Karpas-422 (cell line): Measurements from ENCODE around the gene DCTD. TPM values are rescaled to one million over a fixed set of nuclear protein-coding genes. Genes with fewer than 3 reads are reported as not detected.
"Not testable (repeated sequence)": the region's sequence is repeated elsewhere in the genome, so short reads cannot be mapped to it uniquely, and the experiment has no call there.

ENCODE experiments used
- DNase-seq: peaks from one replicate; pipeline ENCODE4 v3.0.0-alpha.2; 2015
- H2AFZ ChIP-seq: fragments of 200-600 bp; sonication (generic); 2 replicates; pipeline ENCODE4 v1.6.1; 2014; ENCODE audit warnings: antibody characterized with exemption, low read length, mixed read lengths
- H3K27ac ChIP-seq: fragments of 200-600 bp; sonication (generic); 2 replicates; pipeline ENCODE4 v1.5.1; 2014; ENCODE audit warnings: mild to moderate bottlenecking, low read length, moderate library complexity
- H3K27me3 ChIP-seq: fragments of 200-600 bp; sonication (generic); 2 replicates; pipeline ENCODE4 v1.6.1; 2014; ENCODE audit warnings: low read length, mixed read lengths
- H3K36me3 ChIP-seq: fragments of 200-600 bp; sonication (generic); 2 replicates; pipeline ENCODE4 v1.6.1; 2014; ENCODE audit warnings: low read length, mixed read lengths; ENCODE audit not compliant: insufficient read depth
- H3K4me1 ChIP-seq: fragments of 200-600 bp; sonication (generic); 2 replicates; pipeline ENCODE4 v1.6.1; 2014; ENCODE audit warnings: mild to moderate bottlenecking, low read length, mixed read lengths
- H3K4me2 ChIP-seq: fragments of 200-600 bp; sonication (generic); 2 replicates; pipeline ENCODE4 v1.6.1; 2014; ENCODE audit warnings: low read length, low read depth, mild to moderate bottlenecking; ENCODE audit not compliant: poor library complexity, severe bottlenecking
- H3K4me3 ChIP-seq: fragments of 200-600 bp; sonication (generic); 2 replicates; pipeline ENCODE4 v1.5.1; 2014; ENCODE audit warnings: mild to moderate bottlenecking, antibody characterized with exemption, low read length, mixed read lengths
- H3K79me2 ChIP-seq: fragments of 200-600 bp; sonication (generic); 2 replicates; pipeline ENCODE4 v1.6.1; 2014; ENCODE audit warnings: mild to moderate bottlenecking, low read length, mixed read lengths
- H3K9ac ChIP-seq: fragments of 200-600 bp; sonication (generic); 2 replicates; pipeline ENCODE4 v1.6.0; 2014; ENCODE audit warnings: low read length
- H3K9me2 ChIP-seq: fragments of 200-600 bp; sonication (generic), shearing (Covaris generic); replicated peaks from 2 replicates; pipeline ENCODE4 v1.6.0; 2014; ENCODE audit warnings: mild to moderate bottlenecking, low read length, moderate library complexity; ENCODE audit not compliant: insufficient read depth
- H3K9me3 ChIP-seq: fragments of 300-700, 200-600 bp; sonication (generic); 2 replicates; pipeline ENCODE4 v1.6.1; 2014; ENCODE audit warnings: low read length, mixed read lengths
- H4K20me1 ChIP-seq: fragments of 200-600 bp; sonication (generic); 2 replicates; pipeline ENCODE4 v1.6.1; 2014; ENCODE audit warnings: mild to moderate bottlenecking, antibody characterized with exemption, low read length, low read depth; ENCODE audit not compliant: insufficient read depth
- total RNA-seq: library from RNA; depleted of rRNA; stranded (reverse); fragments of >200 nt; shearing (Covaris generic); gene quantifications from 2 replicates; pipeline ENCODE4 v1.2.3, GENCODE V29; 2014; ENCODE audit warnings: low replicate concordance

Gene DCTD
- total RNA-seq, 1 experiment from 2014 or later = 12.1 TPM

DNA sequence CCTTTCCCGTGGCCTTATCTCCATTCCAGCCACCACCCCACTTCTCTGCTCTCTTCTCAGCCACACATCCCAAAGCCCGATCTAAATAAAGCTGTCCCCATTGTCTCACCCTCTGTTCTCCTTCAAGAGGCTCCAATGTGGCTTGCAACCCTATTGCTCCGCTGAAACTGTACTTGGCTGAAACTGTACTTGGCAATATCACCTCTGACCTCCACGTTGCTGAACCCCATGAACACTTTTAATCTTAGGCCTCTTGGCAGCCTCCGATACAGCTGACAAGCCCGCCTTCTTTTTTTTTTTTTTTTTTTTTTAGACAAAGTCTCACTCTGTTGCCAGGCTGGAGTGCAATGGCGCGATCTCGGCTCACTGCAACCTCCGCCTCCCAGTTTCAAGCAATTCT lies 12.1 kb downstream of the DCTD start:
- no peaks in the 10 kb centered on the region for H3K9me2 ChIP-seq
- H3K9ac ChIP-seq = no peak overlapping the region
- H4K20me1 ChIP-seq = no peaks in the 10 kb centered on the region
- H2AFZ ChIP-seq = no peak overlapping the region
- no peaks in the 10 kb centered on the region for H3K27me3 ChIP-seq
- H3K4me2 ChIP-seq = no peak overlapping the region
- H3K27ac ChIP-seq = no peak overlapping the region
- H3K4me1 ChIP-seq = no peaks in the 10 kb centered on the region
- H3K36me3 ChIP-seq = no peaks in the 10 kb centered on the region
- no peaks in the 10 kb centered on the region for H3K9me3 ChIP-seq
- no peak for DNase-seq
- no peak overlapping the region for H3K4me3 ChIP-seq
- no peaks in the 10 kb centered on the region for H3K79me2 ChIP-seq

DNA sequence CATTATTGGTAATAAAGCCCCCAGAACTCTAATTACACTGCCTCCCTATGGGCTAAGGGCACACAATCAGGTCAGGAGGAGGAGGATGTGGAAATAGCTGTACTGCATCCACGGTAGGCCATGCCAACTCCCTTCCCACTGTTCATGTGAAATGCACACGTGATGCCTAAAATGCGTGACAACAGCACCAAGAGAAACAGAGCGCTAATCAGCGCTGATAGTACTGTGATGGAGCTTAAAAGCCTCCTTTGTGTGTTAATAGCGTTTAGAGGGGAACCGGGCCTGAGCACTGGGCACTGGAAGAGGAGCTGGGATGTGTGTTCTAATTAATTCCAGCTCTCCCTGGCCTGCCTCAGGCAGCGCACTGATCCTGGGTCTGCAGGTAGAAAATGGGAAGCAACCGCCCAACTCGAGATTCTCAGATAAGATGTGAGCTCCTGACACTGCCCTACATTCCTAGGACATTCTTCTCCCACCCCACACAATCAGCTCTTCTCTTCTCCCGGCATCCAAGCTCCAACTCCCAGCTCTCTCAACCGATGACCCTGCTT lies 12.9 kb downstream of the DCTD start:
- no peak for DNase-seq
- Histone ChIP-seq H3K79me2 (no peaks in the 10 kb centered on the region), H3K36me3 (no peaks in the 10 kb centered on the region), H3K27ac (no peak overlapping the region), H3K4me2 (no peak overlapping the region), H3K9me2 (no peaks in the 10 kb centered on the region), H3K27me3 (no peaks in the 10 kb centered on the region), H2AFZ (no peak overlapping the region), H4K20me1 (no peaks in the 10 kb centered on the region), H3K9ac (no peak overlapping the region), H3K9me3 (no peaks in the 10 kb centered on the region), H3K4me1 (no peaks in the 10 kb centered on the region), H3K4me3 (no peak overlapping the region)

DNA sequence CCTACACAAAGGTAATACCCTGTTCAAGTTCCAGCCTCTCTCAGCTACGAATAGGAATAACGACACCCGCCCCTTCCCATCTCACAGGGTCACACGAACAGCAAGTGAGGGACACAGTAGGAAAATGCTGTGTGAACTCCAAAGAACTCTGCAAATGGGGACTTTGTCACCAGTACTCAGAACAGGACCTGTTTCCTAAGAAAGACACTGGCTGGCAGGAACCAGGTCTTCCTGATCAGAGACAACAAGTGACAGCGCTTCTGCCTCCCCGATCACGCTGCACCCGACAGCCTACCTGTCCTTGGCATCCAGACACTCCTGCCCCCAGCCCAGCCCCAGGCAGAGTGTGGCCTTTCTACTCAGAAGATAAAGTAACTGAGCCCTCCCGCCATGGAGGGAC lies 14.2 kb downstream of the DCTD start:
- Histone ChIP-seq H3K36me3 (no peaks in the 10 kb centered on the region), H3K27ac (no peak overlapping the region)

DNA sequence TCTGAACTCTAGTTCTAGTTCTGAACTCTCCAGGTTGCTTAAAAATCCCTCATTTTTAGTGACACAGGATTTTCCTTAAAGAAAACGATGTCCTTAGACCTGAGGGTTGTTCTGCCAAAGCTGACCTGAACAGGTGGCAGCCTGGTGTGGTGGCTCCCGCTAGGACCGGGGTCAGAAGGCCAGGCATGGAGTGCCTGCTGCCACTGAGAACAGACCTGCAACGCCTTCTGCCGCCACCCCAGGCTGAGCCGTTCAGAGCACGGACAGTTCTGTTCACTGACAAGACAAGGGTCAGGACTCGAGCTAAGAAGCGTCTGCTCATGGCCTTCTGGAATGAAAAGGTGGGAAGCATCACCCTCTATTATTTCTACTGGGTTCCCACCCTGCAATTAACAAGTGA lies 15.8 kb downstream of the DCTD start:
- Histone ChIP-seq H3K79me2 (no peaks in the 10 kb centered on the region), H3K9ac (no peak overlapping the region), H3K4me1 (no peaks in the 10 kb centered on the region), H3K27me3 (no peaks in the 10 kb centered on the region), H2AFZ (no peak overlapping the region), H3K4me2 (no peak overlapping the region), H4K20me1 (no peaks in the 10 kb centered on the region), H3K4me3 (no peak overlapping the region), H3K9me2 (no peaks in the 10 kb centered on the region), H3K27ac (no peak overlapping the region), H3K36me3 (no peaks in the 10 kb centered on the region), H3K9me3 (no peaks in the 10 kb centered on the region)
- DNase-seq = no peak

More for the DNA sequence above, 14.2 kb downstream of the DCTD start:
- Histone ChIP-seq H3K27me3 (no peaks in the 10 kb centered on the region), H3K4me1 (no peaks in the 10 kb centered on the region), H2AFZ (no peak overlapping the region), H3K4me2 (no peak overlapping the region), H4K20me1 (no peaks in the 10 kb centered on the region), H3K9ac (no peak overlapping the region), H3K79me2 (no peaks in the 10 kb centered on the region), H3K4me3 (no peak overlapping the region), H3K9me3 (no peaks in the 10 kb centered on the region), H3K9me2 (no peaks in the 10 kb centered on the region)
- no peak for DNase-seq

DNA sequence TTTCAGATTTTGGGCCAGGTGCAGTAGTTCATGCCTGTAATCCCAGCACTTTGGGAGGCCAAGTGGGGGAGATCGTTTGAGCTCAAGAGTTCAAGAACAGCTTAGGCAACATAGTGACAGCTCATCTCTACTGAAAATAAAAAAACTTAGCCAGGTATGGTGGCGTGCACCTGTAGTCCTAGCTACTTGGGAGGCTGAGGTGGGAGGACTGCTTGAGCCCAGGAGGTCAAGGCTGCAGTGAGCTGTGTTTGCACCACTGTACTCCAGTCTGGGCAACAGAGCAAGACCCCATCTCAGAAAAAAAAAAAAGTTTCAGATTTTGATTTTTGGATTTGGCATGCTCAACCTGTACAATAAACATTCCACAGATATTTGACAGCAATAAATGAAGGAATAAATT lies 17.2 kb downstream of the DCTD start:
- H3K9me2 ChIP-seq, H3K36me3 ChIP-seq, H3K9ac ChIP-seq, H2AFZ ChIP-seq, H3K4me2 ChIP-seq, H3K27ac ChIP-seq, H3K4me1 ChIP-seq, H3K4me3 ChIP-seq, H3K27me3 ChIP-seq, DNase-seq, H3K9me3 ChIP-seq, H3K79me2 ChIP-seq, H4K20me1 ChIP-seq: not testable (repeated sequence)

DNA sequence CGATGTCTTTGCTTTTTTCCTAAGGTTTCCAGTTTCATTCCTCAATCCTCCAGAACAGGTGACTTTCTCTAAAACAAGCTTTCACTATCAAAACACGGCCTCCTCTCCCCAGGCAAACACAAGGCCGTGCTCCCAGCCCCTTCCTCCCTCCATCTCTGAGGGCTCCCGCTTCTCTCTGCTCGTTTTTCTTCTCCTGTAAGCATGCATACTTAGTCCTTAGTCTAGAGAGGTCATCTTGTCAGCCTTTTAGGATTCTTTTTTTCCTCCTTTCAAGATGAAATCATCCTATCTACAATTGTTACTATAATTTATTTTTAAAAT lies 18.7 kb downstream of the DCTD start:
- H3K27ac ChIP-seq = no peak overlapping the region
- no peak overlapping the region for H3K4me3 ChIP-seq
- no peaks in the 10 kb centered on the region for H3K27me3 ChIP-seq
- DNase-seq = no peak
- no peaks in the 10 kb centered on the region for H3K9me2 ChIP-seq
- H3K9me3 ChIP-seq = no peaks in the 10 kb centered on the region
- H3K36me3 ChIP-seq = no peaks in the 10 kb centered on the region
- no peak overlapping the region for H3K9ac ChIP-seq
- no peaks in the 10 kb centered on the region for H4K20me1 ChIP-seq
- no peak overlapping the region for H3K4me2 ChIP-seq
- no peak overlapping the region for H2AFZ ChIP-seq
- H3K79me2 ChIP-seq = no peaks in the 10 kb centered on the region
- H3K4me1 ChIP-seq = no peaks in the 10 kb centered on the region

DNA sequence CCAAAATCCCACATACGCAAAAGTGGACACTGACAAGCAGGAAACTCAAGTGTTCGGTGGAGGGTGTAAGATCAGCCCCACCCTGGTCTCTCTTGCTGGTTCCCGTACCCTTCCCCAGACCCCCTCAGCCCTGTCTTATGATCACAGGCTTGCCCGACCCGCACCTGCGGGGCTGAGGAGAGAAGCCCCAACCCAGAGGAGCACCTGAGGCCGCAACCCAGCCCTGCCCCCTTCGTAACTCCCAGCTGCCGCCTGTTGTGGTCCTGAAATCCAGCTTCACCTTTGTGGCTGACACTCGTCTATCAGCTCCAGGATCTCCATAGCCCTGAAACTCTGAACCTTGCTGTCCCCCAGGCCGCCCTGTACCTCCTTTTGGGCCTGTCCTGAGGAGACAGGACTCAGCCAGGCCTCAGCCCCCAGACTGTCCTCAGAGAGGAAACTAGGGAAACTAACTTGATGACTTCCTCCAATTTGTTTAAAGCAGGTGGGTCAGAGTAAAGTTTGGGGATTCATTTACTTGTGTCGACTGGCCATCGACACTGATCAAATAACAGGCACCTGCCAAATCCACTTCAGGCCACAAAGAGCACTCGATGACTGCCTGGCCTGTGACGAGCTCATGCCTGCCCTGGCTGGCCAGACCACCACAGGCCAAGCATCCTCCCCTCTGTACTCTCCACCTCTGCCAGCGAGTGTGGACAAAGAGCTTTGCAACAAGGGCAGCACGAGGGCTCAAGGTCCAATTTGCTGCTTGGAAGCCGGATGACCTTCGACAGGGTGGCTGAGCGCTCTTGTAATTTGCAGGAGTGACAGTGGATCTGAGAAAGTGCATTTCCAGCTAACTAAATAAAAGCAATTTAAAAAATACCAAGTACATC lies 19.3 kb downstream of the DCTD start:
- Histone ChIP-seq H3K9me3 (no peaks in the 10 kb centered on the region), H3K9me2 (no peaks in the 10 kb centered on the region), H4K20me1 (no peaks in the 10 kb centered on the region), H3K4me3 (no peak overlapping the region), H3K9ac (no peak overlapping the region), H3K4me1 (no peaks in the 10 kb centered on the region), H3K36me3 (no peaks in the 10 kb centered on the region), H3K27ac (no peak overlapping the region), H3K79me2 (no peaks in the 10 kb centered on the region), H3K27me3 (no peaks in the 10 kb centered on the region), H2AFZ (no peak overlapping the region), H3K4me2 (no peak overlapping the region)
- DNase-seq = no peak

DNA sequence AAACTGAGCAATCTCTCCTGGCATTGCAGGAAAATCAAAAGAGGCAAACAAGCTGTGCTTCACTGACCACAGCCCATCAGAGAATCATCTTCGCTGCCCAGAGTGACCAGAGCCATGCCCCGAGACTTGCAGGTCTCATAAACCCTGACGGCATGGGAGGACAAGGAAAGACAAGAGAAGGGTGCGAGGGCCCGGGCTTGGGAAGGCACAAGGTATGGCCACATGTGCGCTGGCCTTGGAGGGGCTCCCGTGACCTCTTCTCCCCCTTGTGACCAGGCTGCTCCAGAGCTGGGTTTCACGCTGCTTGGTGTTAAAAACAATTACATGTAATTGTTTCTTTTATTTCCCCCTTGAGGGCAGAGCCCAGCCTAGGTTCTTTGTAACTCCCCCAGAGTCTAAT lies 20.8 kb downstream of the DCTD start:
- Histone ChIP-seq H3K9me3 (no peaks in the 10 kb centered on the region), H3K27ac (no peak overlapping the region), H3K9ac (no peak overlapping the region), H2AFZ (no peak overlapping the region), H3K4me2 (no peak overlapping the region), H3K27me3 (no peaks in the 10 kb centered on the region), H3K9me2 (no peaks in the 10 kb centered on the region), H3K4me3 (no peak overlapping the region), H4K20me1 (no peaks in the 10 kb centered on the region), H3K36me3 (no peaks in the 10 kb centered on the region), H3K79me2 (no peaks in the 10 kb centered on the region), H3K4me1 (no peaks in the 10 kb centered on the region)
- no peak for DNase-seq
